HCT116 (cell line): ENCODE measurements around the gene ANKRD10.

ENCODE experiments used
- EZH2 ChIP-seq: fragments of 200-600 bp; sonication (generic); IDR thresholded peaks from 2 replicates; pipeline ENCODE4 v1.6.1; 2017; ENCODE audit warnings: antibody characterized with exemption, mixed run types
- POLR2A ChIP-seq: IDR thresholded peaks from 2 replicates; pipeline ENCODE4 v1.7.0; 2011; ENCODE audit warnings: borderline replicate concordance; ENCODE audit not compliant: insufficient read depth, insufficient read length; ENCODE audit errors: extremely low read depth
- POLR2AphosphoS5 ChIP-seq: IDR thresholded peaks from 2 replicates; pipeline ENCODE4 v1.6.1; 2011; ENCODE audit warnings: mild to moderate bottlenecking, low read depth, low read length, moderate library complexity
- TCF7L2 ChIP-seq: IDR thresholded peaks from 2 replicates; pipeline ENCODE4 v1.7.0; 2011; ENCODE audit warnings: borderline replicate concordance, inconsistent platforms; ENCODE audit not compliant: insufficient read depth, insufficient read length; ENCODE audit errors: extremely low read depth
- ZFX ChIP-seq: fragments of 450-650 bp; IDR thresholded peaks from 2 replicates; pipeline ENCODE4 v1.6.1; 2017
- TF ChIP-seq, protein P1 (sequence below), 3 experiments: fragments of 200-600 bp in 1 of 3; sonication (generic) in 1 of 3; IDR thresholded peaks in 2 of 3; conservative IDR thresholded peaks in 1 of 3; 2 replicates each; pipeline ENCODE4 v1.5.1; 2012 to 2017; ENCODE audit warnings: low read depth in 2 of 3, low read length in 2 of 3, antibody characterized with exemption in 1 of 3, borderline replicate concordance in 1 of 3, control low read depth in 1 of 3, mild to moderate bottlenecking in 1 of 3, mixed read lengths in 1 of 3, mixed run types in 1 of 3, moderate library complexity in 1 of 3; ENCODE audit not compliant: insufficient read depth in 1 of 3
- TF ChIP-seq, protein P2 (sequence below): IDR thresholded peaks from 2 replicates; pipeline ENCODE4 v1.6.1; 2012
- TF ChIP-seq, protein P3 (sequence below): IDR thresholded peaks from 2 replicates; pipeline ENCODE4 v1.6.1; 2012; ENCODE audit warnings: low read depth

DNA sequence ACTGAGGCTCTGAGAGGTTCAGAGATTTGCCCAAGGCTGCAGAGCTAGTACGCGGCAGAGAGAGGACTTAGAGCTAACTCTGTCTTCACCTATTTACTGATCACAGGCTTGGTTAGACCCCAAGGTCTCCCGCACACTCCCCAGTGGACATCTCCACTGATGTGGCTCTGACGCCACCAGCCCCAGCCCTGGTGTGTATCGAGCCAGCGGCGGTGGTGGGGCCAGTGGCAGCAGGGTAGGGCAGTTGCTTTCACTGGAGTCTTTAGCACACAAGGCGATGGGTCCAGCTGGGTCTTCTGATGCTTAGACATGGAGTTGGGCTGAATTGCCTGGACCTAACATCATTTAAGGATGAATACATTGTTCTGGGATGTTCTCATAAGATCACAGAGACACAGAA lies 85.4 kb downstream of the ANKRD10 start:
- TF ChIP-seq TCF7L2 (no peak), POLR2AphosphoS5 (no peak), EZH2 (no peak), ZFX (no peak), POLR2A (no peak)
- TF ChIP-seq, protein P1, sequence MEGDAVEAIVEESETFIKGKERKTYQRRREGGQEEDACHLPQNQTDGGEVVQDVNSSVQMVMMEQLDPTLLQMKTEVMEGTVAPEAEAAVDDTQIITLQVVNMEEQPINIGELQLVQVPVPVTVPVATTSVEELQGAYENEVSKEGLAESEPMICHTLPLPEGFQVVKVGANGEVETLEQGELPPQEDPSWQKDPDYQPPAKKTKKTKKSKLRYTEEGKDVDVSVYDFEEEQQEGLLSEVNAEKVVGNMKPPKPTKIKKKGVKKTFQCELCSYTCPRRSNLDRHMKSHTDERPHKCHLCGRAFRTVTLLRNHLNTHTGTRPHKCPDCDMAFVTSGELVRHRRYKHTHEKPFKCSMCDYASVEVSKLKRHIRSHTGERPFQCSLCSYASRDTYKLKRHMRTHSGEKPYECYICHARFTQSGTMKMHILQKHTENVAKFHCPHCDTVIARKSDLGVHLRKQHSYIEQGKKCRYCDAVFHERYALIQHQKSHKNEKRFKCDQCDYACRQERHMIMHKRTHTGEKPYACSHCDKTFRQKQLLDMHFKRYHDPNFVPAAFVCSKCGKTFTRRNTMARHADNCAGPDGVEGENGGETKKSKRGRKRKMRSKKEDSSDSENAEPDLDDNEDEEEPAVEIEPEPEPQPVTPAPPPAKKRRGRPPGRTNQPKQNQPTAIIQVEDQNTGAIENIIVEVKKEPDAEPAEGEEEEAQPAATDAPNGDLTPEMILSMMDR (IDR thresholded peaks at IDR 0.05 in 2 of 3, conservative IDR thresholded peaks at IDR 0.05 in 1 of 3; ENCODE audit: borderline replicate concordance in 1 of 3, insufficient read depth in 1 of 3, low read depth in 2 of 3, low read length in 2 of 3), result no peak
- TF ChIP-seq, protein P2, sequence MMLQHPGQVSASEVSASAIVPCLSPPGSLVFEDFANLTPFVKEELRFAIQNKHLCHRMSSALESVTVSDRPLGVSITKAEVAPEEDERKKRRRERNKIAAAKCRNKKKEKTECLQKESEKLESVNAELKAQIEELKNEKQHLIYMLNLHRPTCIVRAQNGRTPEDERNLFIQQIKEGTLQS, result no peak
- TF ChIP-seq, protein P3, sequence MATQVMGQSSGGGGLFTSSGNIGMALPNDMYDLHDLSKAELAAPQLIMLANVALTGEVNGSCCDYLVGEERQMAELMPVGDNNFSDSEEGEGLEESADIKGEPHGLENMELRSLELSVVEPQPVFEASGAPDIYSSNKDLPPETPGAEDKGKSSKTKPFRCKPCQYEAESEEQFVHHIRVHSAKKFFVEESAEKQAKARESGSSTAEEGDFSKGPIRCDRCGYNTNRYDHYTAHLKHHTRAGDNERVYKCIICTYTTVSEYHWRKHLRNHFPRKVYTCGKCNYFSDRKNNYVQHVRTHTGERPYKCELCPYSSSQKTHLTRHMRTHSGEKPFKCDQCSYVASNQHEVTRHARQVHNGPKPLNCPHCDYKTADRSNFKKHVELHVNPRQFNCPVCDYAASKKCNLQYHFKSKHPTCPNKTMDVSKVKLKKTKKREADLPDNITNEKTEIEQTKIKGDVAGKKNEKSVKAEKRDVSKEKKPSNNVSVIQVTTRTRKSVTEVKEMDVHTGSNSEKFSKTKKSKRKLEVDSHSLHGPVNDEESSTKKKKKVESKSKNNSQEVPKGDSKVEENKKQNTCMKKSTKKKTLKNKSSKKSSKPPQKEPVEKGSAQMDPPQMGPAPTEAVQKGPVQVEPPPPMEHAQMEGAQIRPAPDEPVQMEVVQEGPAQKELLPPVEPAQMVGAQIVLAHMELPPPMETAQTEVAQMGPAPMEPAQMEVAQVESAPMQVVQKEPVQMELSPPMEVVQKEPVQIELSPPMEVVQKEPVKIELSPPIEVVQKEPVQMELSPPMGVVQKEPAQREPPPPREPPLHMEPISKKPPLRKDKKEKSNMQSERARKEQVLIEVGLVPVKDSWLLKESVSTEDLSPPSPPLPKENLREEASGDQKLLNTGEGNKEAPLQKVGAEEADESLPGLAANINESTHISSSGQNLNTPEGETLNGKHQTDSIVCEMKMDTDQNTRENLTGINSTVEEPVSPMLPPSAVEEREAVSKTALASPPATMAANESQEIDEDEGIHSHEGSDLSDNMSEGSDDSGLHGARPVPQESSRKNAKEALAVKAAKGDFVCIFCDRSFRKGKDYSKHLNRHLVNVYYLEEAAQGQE, result no peak
